OCI-LY7 (cell line): ENCODE data around the gene PCDHGA6.

Experiments
- EZH2phosphoT487 ChIP-seq: fragments of 200-600 bp; sonication (generic); IDR thresholded peaks from 2 replicates; pipeline ENCODE4 v1.6.1; 2018; ENCODE audit warnings: low read depth, borderline replicate concordance, mild to moderate bottlenecking, mixed run types, antibody characterized with exemption, low read length, moderate library complexity, mixed read lengths
- TF ChIP-seq, protein P1 (sequence below): fragments of 200-600 bp; sonication (generic); conservative IDR thresholded peaks from 2 replicates; pipeline ENCODE4 v1.5.1; 2014; ENCODE audit warnings: mild to moderate bottlenecking, antibody characterized with exemption, low read length, moderate library complexity, mixed read lengths

DNA sequence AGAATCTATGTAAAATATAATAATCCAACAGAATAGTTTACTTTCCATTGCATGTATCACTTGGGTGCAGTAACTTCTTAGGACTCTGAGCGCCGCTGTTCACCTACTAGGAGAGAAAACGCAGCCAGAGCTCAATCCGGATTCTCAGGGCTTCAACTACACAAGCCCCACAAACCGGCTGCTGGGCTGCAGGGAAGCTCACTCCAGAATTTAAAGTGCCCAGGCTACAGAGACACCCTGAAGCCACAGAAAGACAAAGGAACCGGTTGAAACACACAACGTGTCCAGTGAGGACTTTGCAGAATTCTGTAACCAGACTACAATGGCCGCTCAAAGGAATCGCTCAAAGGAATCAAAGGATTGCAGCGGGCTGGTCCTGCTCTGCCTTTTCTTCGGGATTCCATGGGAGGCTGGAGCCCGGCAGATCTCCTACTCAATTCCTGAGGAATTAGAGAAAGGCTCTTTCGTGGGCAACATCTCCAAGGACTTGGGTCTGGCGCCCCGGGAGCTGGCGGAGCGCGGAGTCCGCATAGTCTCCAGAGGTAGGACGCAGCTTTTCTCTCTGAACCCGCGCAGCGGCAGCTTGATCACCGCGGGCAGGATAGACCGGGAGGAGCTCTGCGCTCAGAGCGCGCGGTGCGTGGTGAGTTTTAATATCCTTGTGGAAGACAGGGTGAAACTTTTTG lies 39.3 kb downstream of the PCDHGA6 start, which contains the start of gene PCDHGA10:
- TF ChIP-seq, protein P1, sequence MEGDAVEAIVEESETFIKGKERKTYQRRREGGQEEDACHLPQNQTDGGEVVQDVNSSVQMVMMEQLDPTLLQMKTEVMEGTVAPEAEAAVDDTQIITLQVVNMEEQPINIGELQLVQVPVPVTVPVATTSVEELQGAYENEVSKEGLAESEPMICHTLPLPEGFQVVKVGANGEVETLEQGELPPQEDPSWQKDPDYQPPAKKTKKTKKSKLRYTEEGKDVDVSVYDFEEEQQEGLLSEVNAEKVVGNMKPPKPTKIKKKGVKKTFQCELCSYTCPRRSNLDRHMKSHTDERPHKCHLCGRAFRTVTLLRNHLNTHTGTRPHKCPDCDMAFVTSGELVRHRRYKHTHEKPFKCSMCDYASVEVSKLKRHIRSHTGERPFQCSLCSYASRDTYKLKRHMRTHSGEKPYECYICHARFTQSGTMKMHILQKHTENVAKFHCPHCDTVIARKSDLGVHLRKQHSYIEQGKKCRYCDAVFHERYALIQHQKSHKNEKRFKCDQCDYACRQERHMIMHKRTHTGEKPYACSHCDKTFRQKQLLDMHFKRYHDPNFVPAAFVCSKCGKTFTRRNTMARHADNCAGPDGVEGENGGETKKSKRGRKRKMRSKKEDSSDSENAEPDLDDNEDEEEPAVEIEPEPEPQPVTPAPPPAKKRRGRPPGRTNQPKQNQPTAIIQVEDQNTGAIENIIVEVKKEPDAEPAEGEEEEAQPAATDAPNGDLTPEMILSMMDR = peak; percentile 88
- TF ChIP-seq EZH2phosphoT487 = no peak
